Measurements from ENCODE around the gene TEAD4.

The TEAD4 gene

DNA sequence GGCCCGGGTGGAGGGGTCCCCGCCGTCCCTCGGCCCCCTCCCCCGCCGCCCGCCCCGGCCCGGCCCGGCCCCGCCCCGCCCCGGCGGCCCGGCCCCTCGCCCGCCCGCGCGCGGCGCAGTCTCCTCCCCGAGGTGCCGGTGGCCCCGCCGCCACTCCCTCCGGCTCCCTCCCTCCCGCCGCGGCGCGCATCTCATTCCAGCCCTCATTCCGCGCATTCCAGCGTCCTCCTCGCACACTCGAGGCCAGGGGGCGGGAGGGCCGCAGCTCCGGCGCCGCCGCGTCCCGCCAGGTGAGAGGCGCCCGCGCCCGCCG is at the start of gene TEAD4:
TSS of gene TEAD4 (plus strand) at position 206 of the 313 bp plus-strand sequence.
- no peak for TF ChIP-seq CTCF (conservative IDR thresholded peaks at IDR 0.05)
- peak within 1 kb of the TSS; percentile 99 for H3K27ac ChIP-seq

- H3K27ac ChIP-seq = no peak overlapping the region
- TF ChIP-seq CTCF (conservative IDR thresholded peaks at IDR 0.05) = no peak
Observed at GRCh38 chr12:2912216-2912575, 47.0 kb upstream of the TEAD4 start.

DNA sequence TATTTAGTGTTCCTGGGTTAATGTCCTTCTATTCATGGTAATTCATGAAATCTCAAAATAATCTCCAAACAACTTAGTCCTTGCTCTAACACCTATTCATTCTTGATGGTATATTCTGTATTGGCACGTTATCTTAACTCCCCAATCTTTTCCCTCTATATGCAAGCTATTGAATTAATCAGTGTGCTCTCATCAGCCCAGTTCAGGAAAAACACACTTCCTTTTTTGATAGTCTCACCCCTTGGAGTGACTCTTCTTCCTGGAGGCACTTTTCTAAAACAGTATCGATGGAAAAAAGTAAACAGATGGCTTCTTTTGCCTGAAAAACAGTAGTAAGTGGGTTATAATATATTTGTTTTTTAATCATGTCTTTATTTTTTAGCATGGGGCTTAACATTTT is 39.9 kb upstream of the TEAD4 start:
- TF ChIP-seq CTCF (conservative IDR thresholded peaks at IDR 0.05) = no peak
- H3K27ac ChIP-seq = no peak overlapping the region

GRCh38 chr12:2922329-2922728 is 36.9 kb upstream of the TEAD4 start:
- no peak for TF ChIP-seq CTCF (conservative IDR thresholded peaks at IDR 0.05)
- no peak overlapping the region for H3K27ac ChIP-seq

DNA sequence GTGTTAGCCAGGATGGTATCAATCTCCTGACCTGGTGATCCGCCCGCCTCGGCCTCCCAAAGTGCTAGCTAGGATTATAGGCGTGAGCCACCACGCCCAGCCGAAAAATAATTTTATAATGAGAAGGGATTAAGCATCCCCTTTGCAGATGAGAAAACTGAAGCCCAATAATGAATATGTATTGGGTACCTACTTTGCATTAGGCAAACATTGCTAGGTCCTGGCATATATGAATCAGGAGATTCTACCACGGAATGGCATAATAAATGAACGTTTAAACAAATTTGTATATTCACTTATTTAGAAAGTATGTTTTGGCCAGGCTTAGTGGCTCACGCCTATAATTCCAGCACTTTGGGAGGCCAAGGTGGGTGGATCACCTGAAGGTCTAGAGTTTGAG is 36.1 kb upstream of the TEAD4 start:
- no peak for TF ChIP-seq CTCF (conservative IDR thresholded peaks at IDR 0.05)
- no peak overlapping the region for H3K27ac ChIP-seq

GRCh38 chr12:2924019-2924418 is 35.2 kb upstream of the TEAD4 start:
- TF ChIP-seq CTCF (conservative IDR thresholded peaks at IDR 0.05) = no peak

DNA sequence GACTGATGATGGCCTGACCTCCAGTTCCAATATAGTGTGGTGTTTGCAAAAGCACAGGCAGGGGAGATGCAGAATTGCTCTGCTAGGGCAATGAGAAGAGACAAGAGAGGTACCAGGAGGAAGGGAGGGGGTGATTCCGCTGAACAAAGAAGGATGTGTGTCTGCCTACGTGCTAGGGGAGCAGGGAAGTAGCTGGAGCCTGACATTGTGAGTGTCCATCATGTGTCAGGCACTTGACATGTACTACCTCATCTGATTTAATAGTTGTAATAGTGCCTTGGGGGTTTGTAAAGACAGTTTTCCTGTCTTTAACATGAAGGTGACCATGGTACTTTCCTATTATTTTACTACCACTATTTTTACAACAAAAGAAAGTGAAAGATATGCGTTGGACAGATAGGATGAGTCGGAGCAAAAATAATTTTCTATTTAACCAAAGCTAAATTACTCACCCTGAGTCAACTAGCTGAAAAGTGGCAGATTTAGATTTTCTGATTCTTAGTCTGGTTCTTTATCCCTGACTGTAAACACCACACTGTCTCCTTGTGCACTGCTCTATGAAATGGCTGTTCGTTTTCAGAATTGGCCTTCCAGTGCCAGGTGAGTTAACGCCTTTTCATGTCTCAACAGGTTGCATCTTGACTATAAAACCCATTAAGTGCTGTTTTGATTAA is 33.7 kb upstream of the TEAD4 start:
- H3K27ac ChIP-seq = no peak overlapping the region
- TF ChIP-seq CTCF (conservative IDR thresholded peaks at IDR 0.05) = no peak

More at GRCh38 chr12:2924019-2924418, 35.2 kb upstream of the TEAD4 start:
- no peak overlapping the region for H3K27ac ChIP-seq

Measured in VCaP (cell line).